HG02981 (cell line): ENCODE measurements around the gene ABCB4.
A peak's percentile ranks its signal among the peaks of the same experiment; 100 is the strongest.
"Not testable (repeated sequence)": the region's sequence is repeated elsewhere in the genome, so short reads cannot be mapped to it uniquely, and the experiment has no call there.

ENCODE experiments used
- ATAC-seq: cut with Tn5 transposase; IDR thresholded peaks from one replicate; pipeline ENCODE4 v1.9.1; 2021; ENCODE audit warnings: mild to moderate bottlenecking, moderate library complexity; ENCODE audit not compliant: unreplicated experiment

Gene ABCB4

DNA sequence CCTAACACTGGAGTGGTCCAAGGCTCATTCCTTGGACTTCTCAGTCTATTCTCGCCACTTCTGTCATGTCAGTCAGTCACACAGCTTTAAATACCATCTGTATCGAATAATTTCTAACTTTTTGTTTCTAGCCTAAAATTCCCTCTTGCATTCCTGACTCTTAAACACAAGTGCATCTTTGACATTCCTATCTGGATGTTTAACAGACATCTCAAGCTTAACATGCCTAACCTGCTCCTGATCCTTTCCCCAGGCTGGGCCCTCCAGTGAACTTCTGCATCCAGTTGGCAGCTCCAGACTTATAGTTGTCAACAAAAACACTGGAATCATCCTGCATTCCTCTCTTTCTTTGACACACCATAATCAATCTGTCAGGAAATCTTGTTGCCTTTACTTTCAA, 4.5 kb upstream of the ABCB4 start:
- no peak for ATAC-seq

DNA sequence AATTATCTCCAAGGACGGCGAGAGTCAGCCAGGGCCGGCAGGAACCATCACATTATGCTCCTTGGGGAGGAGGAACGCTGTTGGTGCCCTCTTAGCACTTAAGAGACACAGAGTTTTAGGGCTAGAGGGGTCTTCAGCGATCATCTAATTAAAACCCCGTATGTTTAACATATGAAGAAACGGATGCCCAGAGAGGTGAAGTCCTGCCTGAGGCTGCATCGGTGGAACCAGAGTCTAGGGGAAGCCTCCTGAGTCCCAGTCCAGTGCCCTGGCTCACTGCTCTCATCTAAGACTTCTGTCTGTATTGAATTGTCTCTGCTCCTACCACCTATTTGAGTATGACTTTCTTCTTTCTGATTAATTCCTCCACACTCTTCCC, 688 bp upstream of the ABCB4 start:
- ATAC-seq, result no peak

DNA sequence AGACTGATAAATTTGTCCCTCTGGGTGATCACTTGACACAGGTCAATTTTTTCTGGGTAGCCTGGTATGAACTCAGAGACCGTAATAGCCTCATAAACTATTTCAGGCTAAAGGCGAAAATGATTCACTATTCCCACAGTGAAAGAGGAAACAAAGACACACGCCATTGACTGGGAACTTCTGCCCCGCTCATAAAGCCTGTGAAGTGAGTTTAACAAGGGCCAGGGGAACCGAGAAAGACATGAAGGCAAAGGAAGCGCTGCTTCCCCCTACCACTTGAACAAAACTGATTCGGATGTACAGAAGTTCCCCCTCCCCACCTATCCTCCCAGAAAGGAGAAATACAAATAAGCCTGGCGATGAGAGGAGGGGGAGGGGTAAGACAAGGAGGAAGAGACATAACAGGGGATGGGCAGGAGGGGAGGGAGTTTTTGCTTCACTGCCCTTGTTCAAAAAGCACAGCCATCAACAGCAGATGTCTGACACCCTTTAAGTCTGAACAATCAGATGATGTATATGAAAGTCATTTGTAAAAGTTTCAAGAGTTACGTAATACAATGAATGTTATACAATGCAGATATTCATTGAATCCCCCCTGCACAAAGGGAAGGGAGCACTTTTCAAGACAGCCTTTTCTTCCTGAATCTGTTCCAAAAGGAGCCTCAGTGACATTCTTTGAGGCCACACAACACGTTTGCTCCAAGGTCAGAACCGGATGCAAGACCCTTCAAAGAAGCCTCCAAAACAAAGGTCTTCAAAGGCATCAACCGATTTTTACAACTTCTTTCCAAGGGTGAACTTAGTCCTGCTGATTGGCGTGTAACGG, 734 bp downstream of the ABCB4 start:
- ATAC-seq, result peak; percentile 71

DNA sequence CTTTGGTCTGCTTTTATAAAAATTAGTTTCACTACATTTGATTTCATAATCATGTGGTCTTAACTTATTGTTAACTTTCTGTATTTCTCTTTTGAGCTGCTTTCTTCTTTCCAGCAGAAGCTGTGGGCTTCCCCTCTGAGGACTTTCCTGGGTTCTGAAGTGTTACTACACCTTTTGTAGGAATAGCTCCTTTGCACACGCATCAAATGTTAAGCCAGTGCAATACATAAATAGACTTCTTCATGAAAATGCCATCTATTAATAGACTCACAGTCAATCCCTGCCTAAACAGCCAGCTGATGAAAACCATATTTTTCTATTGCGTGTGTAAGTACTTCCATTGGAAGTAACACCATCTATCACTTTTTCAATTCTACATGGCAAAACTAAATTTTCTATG, 1.5 kb downstream of the ABCB4 start:
- ATAC-seq, result no peak

DNA sequence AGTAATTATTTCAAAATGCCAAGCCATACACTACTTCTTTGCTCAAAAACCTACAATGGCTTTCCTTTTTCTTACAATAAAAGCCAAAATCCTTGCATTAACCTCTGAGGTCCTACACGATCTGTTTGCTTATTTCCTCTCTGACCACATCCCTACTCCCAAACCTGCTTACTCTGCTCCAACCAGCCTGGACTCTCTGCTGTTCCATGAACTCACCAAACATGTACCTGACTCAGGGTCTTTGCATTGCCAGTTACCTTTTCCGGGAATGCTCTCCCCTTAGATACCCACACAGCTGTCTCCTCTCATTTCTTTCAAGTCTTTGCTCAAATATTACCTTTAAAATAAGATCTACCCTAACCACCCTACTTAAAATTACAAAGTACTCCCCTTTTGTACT, 2.3 kb downstream of the ABCB4 start:
- no peak for ATAC-seq

DNA sequence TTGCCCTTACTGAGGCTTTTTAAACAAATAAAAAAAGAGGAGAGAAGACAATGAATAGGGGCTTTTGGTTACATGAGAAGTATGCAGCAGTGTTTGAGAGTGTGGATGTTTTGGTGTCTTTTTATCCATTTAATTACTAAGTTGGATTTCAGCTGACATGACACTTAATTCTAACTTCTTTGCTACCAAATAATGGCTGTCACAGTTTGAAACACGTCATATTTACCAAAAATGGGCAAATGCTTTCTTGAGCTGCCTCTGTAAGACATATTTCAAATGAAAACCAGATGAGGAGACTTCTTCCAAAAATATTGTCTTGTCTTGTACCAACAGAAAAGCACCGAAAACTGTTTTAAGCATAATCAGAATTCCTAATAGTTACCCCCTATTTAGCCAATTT, 4.0 kb downstream of the ABCB4 start:
- ATAC-seq, result no peak

DNA sequence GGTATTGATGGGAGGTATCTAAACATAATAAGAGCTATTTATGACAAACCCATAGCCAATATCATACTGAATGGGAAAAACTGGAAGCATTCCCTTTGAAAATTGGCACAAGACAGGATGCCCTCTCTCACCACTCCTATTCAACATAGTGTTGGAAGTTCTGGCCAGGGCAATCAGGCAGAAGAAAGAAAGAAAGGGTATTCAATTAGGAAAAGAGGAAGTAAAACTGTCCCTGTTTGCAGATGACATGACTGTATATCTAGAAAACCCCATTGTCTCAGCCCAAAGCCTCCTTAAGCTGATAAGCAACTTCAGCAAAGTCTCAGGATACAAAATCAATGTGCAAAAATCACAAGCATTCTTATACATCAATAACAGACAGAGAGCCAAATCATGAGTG, 6.3 kb downstream of the ABCB4 start:
- ATAC-seq, result not testable (repeated sequence)

DNA sequence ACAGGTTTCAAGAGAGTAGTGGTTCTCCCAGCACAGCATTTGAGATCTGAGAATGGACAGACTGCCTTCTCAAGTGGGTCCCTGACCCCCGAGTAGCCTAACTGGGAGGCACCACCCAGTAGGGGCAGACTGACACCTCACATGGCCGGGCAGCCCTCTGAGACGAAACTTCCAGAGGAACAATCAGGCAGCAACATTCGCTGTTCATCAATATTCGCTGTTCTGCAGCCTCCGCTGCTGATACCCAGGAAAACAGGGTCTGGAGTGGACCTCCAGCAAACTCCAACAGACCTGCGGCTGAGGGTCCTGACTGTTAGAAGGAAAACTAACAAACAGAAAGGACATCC, 10.0 kb downstream of the ABCB4 start:
- not testable (repeated sequence) for ATAC-seq

DNA sequence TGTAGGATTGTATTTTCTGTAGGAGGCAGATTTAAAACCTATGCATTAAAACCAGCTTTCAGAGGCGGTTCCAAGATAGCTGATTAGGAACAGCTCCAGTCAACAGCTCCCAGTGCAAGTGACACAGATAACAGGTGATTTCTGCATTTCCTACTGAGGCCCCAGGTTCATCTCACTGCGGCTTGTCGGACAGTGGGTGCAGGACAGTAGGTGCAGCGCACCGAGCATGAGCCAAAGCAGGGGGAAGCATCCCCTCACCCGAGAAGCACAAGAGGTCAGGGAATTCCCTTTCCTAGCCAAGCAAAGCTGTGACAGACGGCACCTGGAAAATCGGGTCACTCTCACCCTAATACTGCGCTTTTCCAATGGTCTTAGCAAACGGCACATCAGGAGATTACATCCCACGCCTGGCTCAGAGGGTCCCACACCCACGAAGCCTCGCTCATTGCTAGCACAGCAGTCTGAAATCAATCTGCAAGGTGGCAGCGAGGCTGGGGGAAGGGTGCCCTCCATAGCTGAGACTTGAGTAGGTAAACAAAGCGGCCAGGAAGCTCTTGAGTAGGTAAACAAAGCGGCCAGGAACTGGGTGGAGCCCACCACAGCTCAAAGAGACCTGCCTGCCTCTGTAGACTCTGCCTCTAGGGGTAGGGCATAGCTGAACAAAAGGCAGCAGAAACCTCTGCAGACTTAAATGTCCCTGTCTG, 10.5 kb downstream of the ABCB4 start:
- ATAC-seq, result not testable (repeated sequence)

DNA sequence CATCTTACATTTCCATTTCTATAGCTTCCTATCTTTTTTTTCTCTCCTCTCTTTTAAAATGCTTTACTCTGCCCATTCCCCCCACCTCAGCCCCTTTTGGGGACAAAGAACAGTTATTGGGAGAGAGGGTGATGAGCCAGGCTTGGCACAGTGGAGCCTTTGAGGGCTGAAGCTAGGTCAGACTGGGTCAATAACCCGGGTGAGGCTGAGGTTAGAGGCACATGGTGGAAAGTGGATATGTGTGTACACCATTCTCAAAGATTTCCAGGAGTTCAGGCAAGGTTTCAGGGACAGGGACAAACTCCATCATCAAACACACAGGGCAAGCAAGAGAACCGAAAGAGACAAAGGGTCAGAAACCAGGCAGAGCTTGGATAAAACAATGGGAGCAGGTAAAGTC, 11.5 kb downstream of the ABCB4 start:
- ATAC-seq, result no peak

DNA sequence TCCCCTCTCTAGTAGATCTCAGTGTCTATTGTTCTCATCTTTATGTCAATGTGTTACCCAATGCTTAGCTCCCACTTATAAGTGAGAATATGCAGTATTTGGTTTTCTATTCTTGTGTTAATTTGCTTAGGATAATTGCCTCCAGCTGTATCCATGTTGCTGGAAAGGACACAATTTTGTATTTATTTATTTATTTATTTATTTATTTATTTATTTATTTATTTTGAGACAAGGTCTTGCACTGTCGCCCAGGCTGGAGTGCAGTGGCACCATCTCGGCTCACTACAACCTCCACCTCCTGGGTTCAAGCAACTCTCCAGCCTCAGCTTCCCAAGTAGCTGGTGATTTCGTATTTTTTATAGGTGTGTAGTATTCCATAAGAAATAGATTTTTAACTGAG, 15.0 kb downstream of the ABCB4 start:
- ATAC-seq, result not testable (repeated sequence)

DNA sequence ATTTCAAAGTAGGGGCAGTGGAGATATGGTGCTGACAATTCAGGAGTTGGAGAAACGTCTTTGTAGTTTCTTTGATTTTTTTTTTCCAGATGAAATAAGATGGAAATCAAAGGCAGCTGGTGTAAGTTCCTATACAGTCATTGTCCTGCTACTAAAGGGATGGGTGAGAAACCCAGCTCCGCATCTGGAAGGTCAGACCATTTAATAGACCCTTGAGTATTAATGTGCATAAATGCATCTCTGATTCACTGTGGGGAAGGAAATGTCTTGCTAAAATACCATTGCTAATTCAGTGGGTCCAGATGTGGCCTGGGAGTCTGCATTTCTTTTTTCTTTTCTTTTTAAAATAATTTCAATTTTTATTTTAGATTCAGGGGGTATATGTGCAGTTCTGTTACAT, 15.5 kb downstream of the ABCB4 start:
- ATAC-seq, result no peak

DNA sequence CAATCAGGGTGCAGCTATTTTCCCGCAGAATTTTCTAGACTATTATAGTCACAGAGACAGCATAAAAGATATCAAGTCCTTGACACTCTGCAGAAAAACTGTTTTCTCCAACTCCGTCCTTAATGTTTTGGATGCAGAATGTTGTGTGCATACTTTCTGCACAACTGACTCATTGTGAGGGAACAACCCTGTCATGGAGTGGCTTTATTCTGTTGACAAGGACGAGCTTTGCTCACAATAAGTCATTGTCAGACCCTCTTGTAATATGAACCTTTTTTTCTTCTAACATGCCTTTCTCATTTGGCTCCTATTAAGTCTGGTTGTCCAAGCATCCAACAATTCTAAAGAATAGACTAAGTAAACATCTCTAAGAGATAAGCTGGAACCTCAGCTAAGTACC, 17.3 kb downstream of the ABCB4 start:
- no peak for ATAC-seq

DNA sequence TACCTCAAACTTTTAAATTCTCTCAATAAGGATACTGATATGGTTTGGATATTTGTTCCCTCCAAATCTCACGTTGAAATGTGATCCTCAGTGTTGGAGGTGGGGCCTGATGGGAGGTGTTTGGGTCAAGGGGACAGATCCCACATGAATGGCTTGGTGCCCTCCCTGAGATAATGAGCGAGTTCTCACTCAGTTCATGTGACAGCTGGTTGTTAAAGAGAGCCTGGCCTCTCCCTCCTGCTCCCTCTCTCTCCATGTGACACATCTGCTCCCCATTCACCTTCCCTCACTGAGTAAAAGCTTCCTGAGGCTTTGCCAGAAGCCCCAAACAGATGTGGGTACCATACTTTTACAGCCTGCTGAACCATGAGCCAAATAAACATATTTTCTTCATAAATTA, 19.2 kb downstream of the ABCB4 start:
- ATAC-seq, result no peak

DNA sequence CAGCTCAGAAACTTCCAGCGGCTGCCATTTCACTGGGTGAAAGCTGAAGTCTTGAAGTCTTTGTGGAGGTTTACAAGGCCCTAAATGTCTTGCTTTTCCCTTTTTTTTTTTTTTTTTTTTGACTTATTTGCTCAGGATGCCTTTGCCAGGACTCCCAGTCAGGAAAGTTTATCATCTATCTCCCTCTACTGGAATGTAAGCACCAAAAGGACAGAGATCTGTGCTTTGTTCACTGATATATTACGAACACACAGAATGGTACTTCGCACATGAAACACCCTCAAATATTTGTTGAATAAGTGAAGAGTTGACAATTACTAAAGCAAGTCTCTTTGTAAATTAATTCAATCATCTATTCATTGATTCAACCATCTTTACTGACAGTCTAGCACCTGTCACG, 23.2 kb downstream of the ABCB4 start:
- ATAC-seq, result no peak

DNA sequence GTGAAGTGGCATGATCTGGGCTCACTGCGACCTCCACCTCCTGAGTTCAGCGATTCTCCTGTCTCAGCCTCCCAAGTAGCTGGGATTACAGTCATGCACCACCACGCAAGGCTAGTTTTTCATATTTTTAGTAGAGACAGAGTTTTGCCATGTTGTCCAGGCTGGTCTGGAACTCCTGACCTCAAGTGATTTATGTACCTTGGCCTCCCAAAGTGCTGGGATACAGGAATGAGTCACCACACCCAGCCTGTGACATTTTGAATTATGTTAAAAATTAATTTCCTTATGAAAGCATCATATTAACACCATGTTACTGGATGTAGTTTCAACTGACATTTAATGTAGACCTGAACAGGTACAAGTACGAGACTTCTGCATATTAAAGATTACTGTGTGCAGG, 24.3 kb downstream of the ABCB4 start:
- ATAC-seq, result no peak

DNA sequence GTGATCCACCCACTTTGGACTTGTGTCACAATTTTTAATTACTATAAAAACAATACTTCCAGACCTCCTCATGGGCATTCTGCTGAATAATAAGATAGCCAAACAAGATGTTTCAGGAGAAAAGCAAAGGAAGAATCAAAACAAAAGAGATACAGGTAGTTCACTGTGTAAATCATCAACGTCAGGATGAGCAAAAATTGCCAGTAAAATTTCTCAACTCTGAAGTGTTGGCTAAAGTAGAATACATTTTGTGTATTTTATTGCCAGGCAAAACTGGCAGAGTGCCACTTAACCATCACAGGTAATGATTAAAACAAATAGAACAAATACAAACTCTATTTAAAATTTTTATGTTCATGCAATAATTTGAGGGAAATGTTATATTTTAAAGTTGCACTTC, 24.8 kb downstream of the ABCB4 start:
- no peak for ATAC-seq

DNA sequence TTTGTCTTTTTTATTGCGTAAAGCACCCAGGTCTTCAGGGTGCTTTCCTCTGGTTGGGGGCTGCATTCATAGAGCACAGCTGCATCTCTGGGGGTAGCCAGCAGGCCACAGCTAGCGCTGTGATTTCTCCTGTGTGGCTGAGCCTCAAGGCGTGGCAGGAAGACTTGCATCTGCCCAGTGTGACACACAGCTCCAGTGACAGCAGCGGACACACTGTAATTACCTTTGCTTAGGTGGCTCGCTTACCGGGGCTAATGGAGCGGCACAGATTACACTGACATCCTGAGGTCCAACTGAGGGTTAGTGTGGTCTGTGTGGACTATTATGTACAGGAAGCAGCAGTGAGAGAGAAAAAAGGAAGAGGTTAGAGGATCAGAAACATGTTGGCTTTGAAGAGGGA, 27.1 kb downstream of the ABCB4 start:
- ATAC-seq, result no peak

DNA sequence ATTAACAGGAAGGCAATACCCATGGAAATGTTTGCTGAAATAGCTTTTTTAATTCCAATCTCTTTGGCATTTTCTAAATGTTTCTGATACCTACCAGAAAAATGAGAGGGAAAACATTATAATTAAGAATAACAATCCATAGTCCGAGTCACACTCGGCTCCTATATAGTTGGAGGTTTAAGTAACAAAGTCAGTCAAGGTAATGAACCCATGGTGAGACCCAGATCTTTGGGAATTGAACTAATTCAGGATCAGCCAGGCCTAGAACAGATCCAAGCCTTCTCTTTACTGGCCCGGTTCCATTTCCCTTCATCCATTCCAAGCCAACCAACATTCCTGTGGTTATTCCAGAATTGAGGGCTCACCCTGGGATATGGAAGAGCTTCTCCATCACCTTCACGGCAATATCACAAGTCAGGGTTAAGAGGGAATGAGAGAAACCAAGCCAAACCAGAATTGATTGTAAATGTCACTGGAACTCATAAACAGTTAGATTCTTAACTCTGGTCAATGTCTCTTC, 28.3 kb downstream of the ABCB4 start:
- ATAC-seq, result no peak

DNA sequence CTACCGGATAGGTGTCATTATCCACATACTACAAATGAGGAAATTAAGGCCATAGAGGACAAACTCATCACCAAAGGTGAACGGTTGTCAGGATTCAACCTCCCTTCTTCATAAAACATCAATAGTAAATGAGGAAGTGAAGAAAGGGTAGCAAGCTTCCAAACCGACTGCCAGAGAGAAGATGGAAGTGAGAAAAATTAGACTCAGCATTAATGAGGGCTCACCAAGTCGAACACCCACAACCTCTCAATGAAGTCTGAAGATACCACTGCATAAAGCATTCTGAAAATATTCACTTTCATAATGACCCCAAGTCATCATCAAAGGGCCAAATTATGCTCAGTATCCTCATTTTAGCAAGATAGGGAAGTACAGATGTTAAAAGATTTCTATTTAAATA, 29.6 kb downstream of the ABCB4 start:
- peak; percentile 83 for ATAC-seq

DNA sequence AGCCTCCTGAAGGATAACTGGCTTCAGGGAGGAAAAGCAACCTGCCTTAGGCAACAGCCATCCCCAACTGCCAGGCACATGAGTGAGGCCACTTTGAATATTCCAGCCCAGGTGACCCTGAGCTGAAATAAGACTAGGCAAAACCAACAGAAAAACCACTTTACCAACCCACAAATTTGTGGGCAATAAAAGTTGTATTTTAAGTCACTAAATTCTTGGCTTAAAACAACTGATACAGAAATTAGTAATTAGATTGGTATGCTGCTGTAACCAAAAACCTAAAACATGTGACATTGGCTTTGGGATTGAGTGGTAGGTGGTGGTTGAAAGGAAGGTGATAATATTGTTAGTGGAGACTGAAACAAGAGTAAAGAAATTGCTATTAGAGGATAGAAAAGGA, 39.9 kb downstream of the ABCB4 start:
- ATAC-seq, result no peak

DNA sequence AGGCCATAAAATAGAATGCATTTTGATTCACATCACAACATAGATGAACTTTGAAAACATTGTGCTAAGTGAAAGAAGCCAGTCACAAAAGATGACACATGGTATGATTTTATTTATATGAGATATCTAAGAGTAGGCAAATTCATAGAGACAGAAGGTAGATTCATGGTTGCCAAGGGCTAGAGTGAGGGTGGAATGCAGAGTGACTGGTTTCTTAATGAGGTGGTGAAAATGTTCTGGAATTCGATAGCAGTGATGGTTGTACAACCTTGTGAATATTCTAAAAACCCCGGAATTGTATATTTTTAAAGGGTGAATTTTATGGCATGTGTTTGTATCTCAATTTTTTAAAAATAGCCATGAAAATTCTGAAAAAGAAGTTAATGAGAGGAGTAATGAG, 42.9 kb downstream of the ABCB4 start:
- ATAC-seq, result no peak
